Right lobe of liver (tissue), 6 donors: ENCODE data around the gene ZNF598. TPM values are rescaled to one million over a fixed set of nuclear protein-coding genes. Genes with fewer than 3 reads are reported as not detected.
"Not testable (repeated sequence)": the region's sequence is repeated elsewhere in the genome, so short reads cannot be mapped to it uniquely, and the experiment has no call there.

ENCODE experiments used
- ATAC-seq, 4 donors: fragments of 200-7000 bp; cut with Tn5 transposase; one replicate each; pipeline ENCODE4 v1.9.1; 2020; ENCODE audit warnings: mild to moderate bottlenecking in 4 of 4, moderate library complexity in 4 of 4
- DNase-seq, 3 donors: peaks; one replicate each; pipeline ENCODE4 v3.0.0-alpha.2; 2020
- H3K27ac ChIP-seq, 3 donors: fragments of 200-600 bp; one replicate each; pipeline ENCODE4 v1.8.0; 2022
- H3K27me3 ChIP-seq, 2 donors: fragments of 200-600 bp; one replicate each; pipeline ENCODE4 v1.8.0; 2022
- H3K36me3 ChIP-seq, 4 donors: fragments of 200-600 bp; sonication (generic) in 1 of 4; one replicate each; pipeline versions ENCODE4 v1.5.1 to v1.8.0; 2017 to 2022; ENCODE audit warnings: control low read depth in 1 of 4
- H3K4me1 ChIP-seq, 4 donors: fragments of 200-600 bp; sonication (generic) in 1 of 4; one replicate each; pipeline versions ENCODE4 v1.5.1 to v1.8.0; 2017 to 2022; ENCODE audit warnings: control low read depth in 1 of 4
- H3K4me3 ChIP-seq, 3 donors: fragments of 200-600 bp; one replicate each; pipeline ENCODE4 v1.8.0; 2022
- H3K9me3 ChIP-seq, 4 donors: fragments of 200-600 bp; sonication (generic) in 1 of 4; one replicate each; pipeline versions ENCODE4 v1.5.1 to v1.8.0; 2017 to 2022; ENCODE audit warnings: control low read depth in 1 of 4
- CTCF ChIP-seq, 4 donors: fragments of 200-600 bp in 3 of 4; fragments of 450-650 bp in 1 of 4; IDR thresholded peaks; one replicate each; pipeline versions ENCODE4 v1.5.1 to v1.8.0; 2016 to 2022; ENCODE audit warnings: antibody characterized with exemption in 4 of 4, mild to moderate bottlenecking in 2 of 4
- POLR2A ChIP-seq: fragments of 450-650 bp; IDR thresholded peaks from one replicate; pipeline ENCODE4 v1.6.1; 2017; ENCODE audit warnings: antibody characterized with exemption, mild to moderate bottlenecking
- WGBS: methylation state at CpG from one replicate; pipeline ENCODE4 v1.1.6; 2018; ENCODE audit warnings: low coverage, low lambda C conversion rate; ENCODE audit not compliant: insufficient coverage; ENCODE audit errors: missing lambda C conversion rate; 5-methylcytosine and 5-hydroxymethylcytosine counted together
- intact Hi-C, 2 donors: fragments of 100-400 bp; cut with DNase I; formaldehyde crosslinking; loops; one replicate each; pipeline versions ENCODE4 v1.11.2 to v1.14.1; 2022
- total RNA-seq, 6 experiments: library from RNA; depleted of rRNA in 2 of 6; stranded (reverse); fragments of >200 nt in 2 of 6; fragmentation: NEBNext Ultra II Directional in 3 of 6; extraction: Animal tissue kit (Norgen Biotek cat#: 25700) in 3 of 6; gene quantifications; one replicate each; pipeline versions ENCODE4 v1.1.0 to v1.2.4, GENCODE V29; 2016 to 2023
- donor health status: DM: no; HTN: yes; CAD: no.
- donor health status: DM: no; HTN: no; CAD: no.
- donor health status: DM: no; HTN: no; CAD: no.
- donor health status: DM: no; HTN: yes; CAD: no.
- donor health status: DM: no; HTN: yes; CAD: no.

ZNF598 gene
- total RNA-seq, 6 experiments from 2014 or later, result 21.6 to 46.4 (median 25.0) TPM

GRCh38 chr16:1959269-1960039 lies 50.2 kb downstream of the ZNF598 start, which contains the start of gene NDUFB10:
NDUFB10 (plus strand) TSS chr16:1959538; CDS start chr16:1959625, 87 bp downstream.
- Histone ChIP-seq H3K27ac (peak within 1 kb of the TSS; percentile 65 to 81 (median 79)), H3K4me1 (peaks cover 0 to 19% (median 2%) of the 10 kb centered on the region in 4 donors), H3K4me3 (peak within 1 kb of the TSS; percentile 77 to 99 (median 99))

GRCh38 chr16:1958715-1959268 lies 50.8 kb downstream of the ZNF598 start:
- ATAC-seq, result peak in 3 of 4 donors; percentile 2 to 21 (median 2)
- H3K27me3 ChIP-seq, result no peaks in the 10 kb centered on the region
- no peak overlapping the region for H3K27ac ChIP-seq
- H3K36me3 ChIP-seq, result peaks cover 0 to 28% (median 4%) of the 10 kb centered on the region in 4 donors
- H3K4me3 ChIP-seq, result peak overlapping the region in 2 of 3 donors; percentile 77 to 99
- no peaks in the 10 kb centered on the region for H3K9me3 ChIP-seq
- WGBS, result 8% methylated on average over 5 of the region's 14 CpGs
- H3K4me1 ChIP-seq, result peaks cover 0 to 17% (median 2%) of the 10 kb centered on the region in 4 donors
- DNase-seq, result peak in 2 of 3 donors; percentile 51 to 68
- TF ChIP-seq POLR2A (no peak), CTCF (IDR thresholded peaks at IDR 0.05) (no peak)
- intact Hi-C loops, result no loop called here

More at GRCh38 chr16:1959269-1960039, 50.2 kb downstream of the ZNF598 start, which contains the start of gene NDUFB10:
- intact Hi-C loops, result no loop called here
- 0% methylated on average over 6 of the region's 79 CpGs for WGBS
- TF ChIP-seq CTCF (IDR thresholded peaks at IDR 0.05) (peak; percentile 51 to 89 (median 84)), POLR2A (peak; percentile 97)
- H3K27me3 ChIP-seq, result no peaks in the 10 kb centered on the region
- ATAC-seq (peak; percentile 93 to 98 (median 96)), DNase-seq (peak; percentile 96)
- H3K36me3 ChIP-seq, result peaks cover 0 to 28% (median 4%) of the 10 kb centered on the region in 4 donors
- no peaks in the 10 kb centered on the region for H3K9me3 ChIP-seq

- H3K9me3 ChIP-seq, ATAC-seq, H3K27ac ChIP-seq, H3K27me3 ChIP-seq, intact Hi-C loops, H3K4me3 ChIP-seq: not testable (repeated sequence)
- peaks cover 0 to 11% (median 2%) of the 10 kb centered on the region in 4 donors for H3K4me1 ChIP-seq
- peak in 2 of 3 donors; percentile 33 to 51 for DNase-seq
- 94% methylated on average over 5 of the region's 30 CpGs for WGBS
- peaks cover 0 to 21% (median 4%) of the 10 kb centered on the region in 4 donors for H3K36me3 ChIP-seq
Measured at GRCh38 chr16:1958143-1958491, 51.5 kb downstream of the ZNF598 start.

GRCh38 chr16:1957434-1958142 lies 52.0 kb downstream of the ZNF598 start:
- DNase-seq, intact Hi-C loops, H3K27me3 ChIP-seq, H3K27ac ChIP-seq, ATAC-seq, H3K9me3 ChIP-seq, H3K4me3 ChIP-seq: not testable (repeated sequence)
- Histone ChIP-seq H3K36me3 (peaks cover 0 to 16% (median 4%) of the 10 kb centered on the region in 4 donors), H3K4me1 (peaks cover 0 to 11% (median 2%) of the 10 kb centered on the region in 4 donors)
- WGBS, result 92% methylated on average over 12 of the region's 22 CpGs

GRCh38 chr16:1953734-1954133 lies 55.9 kb downstream of the ZNF598 start:
- Histone ChIP-seq H3K27ac (no peak overlapping the region), H3K36me3 (no peaks in the 10 kb centered on the region), H3K4me1 (peaks cover 0 to 2% (median under 1%) of the 10 kb centered on the region in 4 donors), H3K27me3 (no peaks in the 10 kb centered on the region), H3K4me3 (no peak overlapping the region), H3K9me3 (no peaks in the 10 kb centered on the region)
- ATAC-seq, result no peak
- peak in 1 of 3 donors; percentile 54 for DNase-seq
- WGBS, result 100% methylated on average over 1 of the region's 22 CpGs
- intact Hi-C loops, result no loop called here
- TF ChIP-seq CTCF (IDR thresholded peaks at IDR 0.05), result no peak
- no peak for TF ChIP-seq POLR2A
